K562 (cell line): ENCODE measurements around the gene RNF113B.

ENCODE experiments used
- DDX20 ChIP-seq: fragments of 450-650 bp; IDR thresholded peaks from 2 replicates; pipeline ENCODE4 v1.6.1; 2016; ENCODE audit warnings: missing genetic modification characterization, low read depth, mild to moderate bottlenecking, missing compliant biosample characterization, moderate library complexity
- MAFF ChIP-seq: IDR thresholded peaks from 2 replicates; pipeline ENCODE4 v1.6.1; 2012; ENCODE audit warnings: low read length, improper control_type of control experiment
- MYBL2 ChIP-seq, 2 experiments: fragments of 450-650 bp in 1 of 2; sonication (generic) in 1 of 2; formaldehyde crosslinking in 1 of 2; IDR thresholded peaks; 2 replicates each; pipeline versions ENCODE4 v1.6.1 to v1.8.1; 2017 to 2022; ENCODE audit warnings: borderline replicate concordance in 1 of 2, inconsistent platforms in 1 of 2, low read depth in 1 of 2, mild to moderate bottlenecking in 1 of 2, missing genetic modification reagents in 1 of 2, moderate library complexity in 1 of 2
- POLR2A ChIP-seq: fragments of 450-650 bp; conservative IDR thresholded peaks from 2 replicates; pipeline ENCODE4 v1.6.1; 2016
- POLR2AphosphoS2 ChIP-seq: IDR thresholded peaks from 2 replicates; pipeline ENCODE4 v1.6.1; 2012; ENCODE audit warnings: low read length, improper control_type of control experiment
- SMAD1 ChIP-seq: fragments of 150-350 bp; IDR thresholded peaks from 2 replicates; pipeline ENCODE4 v1.6.1; 2014; ENCODE audit warnings: low read length, low read depth; ENCODE audit not compliant: partially characterized antibody
- ZNF124 ChIP-seq: sonication (generic); formaldehyde crosslinking; IDR thresholded peaks from 2 replicates; pipeline ENCODE4 v1.8.1; 2022; ENCODE audit warnings: missing genetic modification reagents
- ZNF280A ChIP-seq: fragments of 450-650 bp; IDR thresholded peaks from 2 replicates; pipeline ENCODE4 v1.6.1; 2018; ENCODE audit warnings: mild to moderate bottlenecking, low read depth; ENCODE audit not compliant: partially characterized antibody
- ZNF830 ChIP-seq: fragments of 250-450 bp; sonication (Bioruptor Pico); IDR thresholded peaks from 2 replicates; pipeline ENCODE4 v1.5.0; 2021; ENCODE audit warnings: mild to moderate bottlenecking

DNA sequence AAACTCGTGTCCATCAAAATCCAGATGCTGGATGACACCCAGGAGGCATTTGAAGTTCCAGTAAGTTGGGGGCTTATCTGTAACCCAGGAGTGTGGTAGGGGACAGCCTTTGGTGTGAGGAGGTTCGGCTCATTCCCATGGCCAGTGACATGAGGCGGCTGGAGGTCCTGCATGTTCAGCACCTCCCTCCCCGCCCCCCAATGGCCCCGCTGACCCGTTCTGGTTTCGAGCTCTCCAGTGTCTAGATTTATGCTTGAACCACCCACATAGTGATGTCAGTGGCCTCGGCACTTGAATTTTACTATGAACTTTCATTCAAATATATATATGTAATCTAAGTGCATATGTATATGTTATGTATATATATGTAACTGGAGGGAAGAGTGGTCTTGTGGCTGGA, 36.3 kb upstream of the RNF113B start:
- TF ChIP-seq DDX20 (tag) (no peak), SMAD1 (no peak), POLR2A (no peak), POLR2AphosphoS2 (no peak), ZNF830 (no peak), MYBL2 (IDR thresholded peaks at IDR 0.05; ENCODE audit: low read depth) (no peak), MYBL2 (CRISPR knock-in tag; IDR thresholded peaks at IDR 0.05; ENCODE audit: borderline replicate concordance) (no peak), ZNF280A (no peak), ZNF124 (CRISPR knock-in tag) (no peak), MAFF (no peak)
